Neural progenitor cell (in vitro differentiated cells): ENCODE measurements around the gene TIMM23B.
"Not testable (repeated sequence)": the region's sequence is repeated elsewhere in the genome, so short reads cannot be mapped to it uniquely, and the experiment has no call there.

ENCODE experiments used
- CTCF ChIP-seq: fragments of 200-600 bp; sonication (generic); IDR thresholded peaks from 2 replicates; pipeline ENCODE4 v1.5.1; 2017; ENCODE audit warnings: antibody characterized with exemption, mild to moderate bottlenecking
- EZH2 ChIP-seq: fragments of 200-600 bp; sonication (generic); IDR thresholded peaks from 2 replicates; pipeline ENCODE4 v1.6.1; 2017; ENCODE audit warnings: antibody characterized with exemption, mild to moderate bottlenecking, moderate library complexity
- EZH2phosphoT487 ChIP-seq: fragments of 200-600 bp; sonication (generic); IDR thresholded peaks from 2 replicates; pipeline ENCODE4 v1.6.1; 2017; ENCODE audit warnings: antibody characterized with exemption

DNA sequence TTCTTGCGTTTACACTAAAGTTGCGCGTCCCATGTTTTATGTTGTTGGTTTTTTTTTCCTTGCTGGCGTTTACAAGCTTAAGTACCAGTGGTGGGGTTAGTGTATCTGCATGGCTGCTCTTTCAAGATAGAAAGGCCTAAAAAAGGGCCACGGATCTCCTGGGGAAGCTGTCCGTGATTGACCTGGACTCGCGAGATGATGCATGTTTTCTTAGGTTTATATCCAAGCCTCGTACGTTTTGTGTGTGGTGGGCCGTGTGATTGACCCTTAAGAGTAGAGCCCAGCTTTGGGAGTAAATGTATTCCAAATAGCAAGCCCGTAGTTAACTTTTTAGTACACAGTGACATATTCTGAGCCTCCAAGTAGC is 469 bp downstream of the TIMM23B start:
- TF ChIP-seq CTCF, EZH2, EZH2phosphoT487: not testable (repeated sequence)
